D721Med (cell line): ENCODE data around the gene ALKBH1.

Experiments used
- DNase-seq: peaks from one replicate; pipeline ENCODE4 v3.0.0; 2011; ENCODE audit warnings: low spot score; ENCODE audit not compliant: insufficient read length
- FAIRE-seq: peaks from 2 replicates; lab custom pipeline; 2011; peaks lifted over from hg19 to GRCh38; lab: Jason Lieb, UNC
- CTCF ChIP-seq: IDR thresholded peaks from 2 replicates; pipeline ENCODE4 v1.5.1; 2012; ENCODE audit warnings: mild to moderate bottlenecking, control low read depth; ENCODE audit not compliant: insufficient read depth; ENCODE audit errors: missing control alignments

The ALKBH1 gene

GRCh38 chr14:77730976-77731497 lies 23.2 kb upstream of the ALKBH1 start:
- DNase-seq (no peak), FAIRE-seq (no peak)
- no peak for TF ChIP-seq CTCF

GRCh38 chr14:77722301-77722700 lies 14.5 kb upstream of the ALKBH1 start:
- DNase-seq = no peak
- FAIRE-seq = no peak
- TF ChIP-seq CTCF = no peak

GRCh38 chr14:77721437-77721836 lies 13.6 kb upstream of the ALKBH1 start:
- no peak for FAIRE-seq
- TF ChIP-seq CTCF = no peak

GRCh38 chr14:77717608-77718305 lies 9.9 kb upstream of the ALKBH1 start:
- DNase-seq (no peak), FAIRE-seq (no peak)
- no peak for TF ChIP-seq CTCF

More at GRCh38 chr14:77721437-77721836, 13.6 kb upstream of the ALKBH1 start:
- DNase-seq = no peak

GRCh38 chr14:77714926-77715325 lies 7.1 kb upstream of the ALKBH1 start:
- TF ChIP-seq CTCF = no peak
- FAIRE-seq (no peak), DNase-seq (no peak)

GRCh38 chr14:77710364-77710763 lies 2.5 kb upstream of the ALKBH1 start:
- no peak for FAIRE-seq
- DNase-seq = no peak
- TF ChIP-seq CTCF = no peak

GRCh38 chr14:77709412-77709811 lies 1.6 kb upstream of the ALKBH1 start:
- DNase-seq (no peak), FAIRE-seq (no peak)
- TF ChIP-seq CTCF = no peak
